Keratinocyte (primary cell): ENCODE results near the gene GDAP2.

Source experiments
- CTCF ChIP-seq, 3 experiments: IDR thresholded peaks in 1 of 3; conservative IDR thresholded peaks in 1 of 3; optimal IDR thresholded peaks in 1 of 3; 2 replicates in 2 of 3; 3 replicates in 1 of 3; pipeline versions ENCODE3 to v1.5.1; 2011; ENCODE audit warnings: low read length in 3 of 3, mild to moderate bottlenecking in 3 of 3, moderate library complexity in 2 of 3, control low read depth in 1 of 3, inconsistent platforms in 1 of 3; ENCODE audit not compliant: insufficient read depth in 2 of 3; ENCODE audit errors: extremely low read depth in 1 of 3
- EZH2 ChIP-seq: IDR thresholded peaks from one replicate; pipeline ENCODE4 v1.6.1; 2012; ENCODE audit warnings: inconsistent platforms, mild to moderate bottlenecking, low read length, moderate library complexity

GRCh38 chr1:117828201-117828600 is 101.2 kb downstream of the GDAP2 start:
- TF ChIP-seq CTCF (optimal IDR thresholded peaks at IDR 0.05 in 1 of 3, IDR thresholded peaks at IDR 0.05 in 1 of 3, conservative IDR thresholded peaks at IDR 0.05 in 1 of 3; ENCODE audit: extremely low read depth in 1 of 3, insufficient read depth in 2 of 3, low read length in 3 of 3) (no peak), EZH2 (no peak)
